ENCODE results near the gene SYS1.

The SYS1 gene

DNA sequence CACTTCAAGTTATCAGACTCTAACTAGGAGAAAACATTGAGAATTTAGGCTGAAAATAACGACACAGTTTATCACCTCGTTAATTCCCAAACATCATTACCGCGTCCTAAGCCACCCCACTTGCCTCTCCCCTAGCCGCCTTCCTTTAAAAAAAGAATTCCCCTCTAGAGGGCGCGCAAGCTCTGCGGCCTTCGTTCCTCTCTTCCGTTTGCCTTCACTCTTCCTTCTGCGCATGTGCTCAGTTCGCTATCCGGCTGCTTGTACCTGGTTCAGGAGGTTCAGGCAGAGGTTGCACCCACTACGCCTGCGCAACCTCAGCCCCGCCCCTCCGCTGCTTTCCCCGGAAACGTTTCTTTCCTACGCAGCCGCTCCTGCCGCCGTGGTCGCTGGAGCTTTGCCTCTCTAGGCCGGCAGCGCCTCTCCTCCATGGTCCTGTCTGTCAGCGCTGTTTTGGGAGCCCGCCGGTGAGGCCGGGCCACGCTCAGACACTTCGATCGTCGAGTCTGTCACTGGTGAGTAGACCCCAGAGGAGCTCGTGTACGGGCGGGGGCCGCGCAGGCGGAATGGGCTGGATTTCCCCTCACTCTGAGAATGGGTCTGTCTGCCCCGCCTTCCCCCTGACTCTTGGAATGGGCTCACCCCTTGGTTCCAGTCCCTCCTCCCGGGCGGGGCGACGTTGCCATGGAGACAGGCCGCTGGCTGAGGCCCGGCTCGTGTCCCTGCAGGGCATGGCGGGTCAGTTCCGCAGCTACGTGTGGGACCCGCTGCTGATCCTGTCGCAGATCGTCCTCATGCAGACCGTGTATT is at the start of gene SYS1:
Gene SYS1 (plus strand): TSS at position 353 of the 807 bp plus-strand sequence. CDS start 376 bp downstream, at position 729.
- H3K4me3 ChIP-seq (ENCODE audit: low read length): peak within 1 kb of the TSS; percentile 95
- peak within 1 kb of the TSS; percentile 92 for H2AFZ ChIP-seq (ENCODE audit: low read length)
- peaks cover 39% of the 10 kb centered on the region for H3K79me2 ChIP-seq (ENCODE audit: low read length)
- peaks cover 18% of the 10 kb centered on the region for H3F3A ChIP-seq (ENCODE audit: insufficient read depth, low read length)
- H3K36me3 ChIP-seq (replicated peaks; ENCODE audit: insufficient read depth, low read length): no peaks in the 10 kb centered on the region
- H4K20me1 ChIP-seq (ENCODE audit: insufficient read depth, low read length): no peaks in the 10 kb centered on the region
- H3K9me3 ChIP-seq (replicated peaks; ENCODE audit: insufficient read depth, low read length): no peaks in the 10 kb centered on the region
- peak within 1 kb of the TSS; percentile 86; the same call in 1 of the 2 replicates for H3K27ac ChIP-seq (ENCODE audit: low read length)
- H3K4me1 ChIP-seq (ENCODE audit: low read length): peaks cover 19% of the 10 kb centered on the region
- H3K9ac ChIP-seq (ENCODE audit: low read length): peak within 1 kb of the TSS; percentile 87
- TF ChIP-seq CTCF (IDR thresholded peaks at IDR 0.05; ENCODE audit: low read length) (peak; percentile 88), EZH2phosphoT487 (IDR thresholded peaks at IDR 0.05; ENCODE audit: low read length) (no peak)
- H3K27me3 ChIP-seq (replicated peaks; ENCODE audit: insufficient read depth, low read length): no peaks in the 10 kb centered on the region
- peak within 1 kb of the TSS; percentile 97 for H3K4me2 ChIP-seq (ENCODE audit: low read depth, low read length)
- no peaks in the 10 kb centered on the region for H3K9me2 ChIP-seq (replicated peaks; ENCODE audit: insufficient read depth, low read length)
- DNase-seq: peak; percentile 98

- Histone ChIP-seq H2AFZ (ENCODE audit: low read length) (no peak overlapping the region), H3K27ac (ENCODE audit: low read length) (no peak overlapping the region), H3K4me2 (ENCODE audit: low read depth, low read length) (no peak overlapping the region), H3K9me2 (replicated peaks; ENCODE audit: insufficient read depth, low read length) (no peaks in the 10 kb centered on the region), H3F3A (ENCODE audit: insufficient read depth, low read length) (no peaks in the 10 kb centered on the region), H3K36me3 (replicated peaks; ENCODE audit: insufficient read depth, low read length) (no peaks in the 10 kb centered on the region), H3K9ac (ENCODE audit: low read length) (no peak overlapping the region), H4K20me1 (ENCODE audit: insufficient read depth, low read length) (no peaks in the 10 kb centered on the region), H3K9me3 (replicated peaks; ENCODE audit: insufficient read depth, low read length) (no peaks in the 10 kb centered on the region), H3K4me3 (ENCODE audit: low read length) (no peak overlapping the region), H3K79me2 (ENCODE audit: low read length) (no peaks in the 10 kb centered on the region), H3K27me3 (replicated peaks; ENCODE audit: insufficient read depth, low read length) (no peaks in the 10 kb centered on the region; the same call in 1 of the 2 replicates), H3K4me1 (ENCODE audit: low read length) (peaks cover 4% of the 10 kb centered on the region; the same call in 1 of the 2 replicates)
- DNase-seq: no peak
- no peak for TF ChIP-seq CTCF (IDR thresholded peaks at IDR 0.05; ENCODE audit: low read length)
- no peak for TF ChIP-seq EZH2phosphoT487 (IDR thresholded peaks at IDR 0.05; ENCODE audit: low read length)
- no peak for TF ChIP-seq EZH2 (optimal IDR thresholded peaks at IDR 0.05; ENCODE audit: low read depth, low read length)
Measured at GRCh38 chr20:45313943-45314342, 49.0 kb upstream of the SYS1 start.

DNA sequence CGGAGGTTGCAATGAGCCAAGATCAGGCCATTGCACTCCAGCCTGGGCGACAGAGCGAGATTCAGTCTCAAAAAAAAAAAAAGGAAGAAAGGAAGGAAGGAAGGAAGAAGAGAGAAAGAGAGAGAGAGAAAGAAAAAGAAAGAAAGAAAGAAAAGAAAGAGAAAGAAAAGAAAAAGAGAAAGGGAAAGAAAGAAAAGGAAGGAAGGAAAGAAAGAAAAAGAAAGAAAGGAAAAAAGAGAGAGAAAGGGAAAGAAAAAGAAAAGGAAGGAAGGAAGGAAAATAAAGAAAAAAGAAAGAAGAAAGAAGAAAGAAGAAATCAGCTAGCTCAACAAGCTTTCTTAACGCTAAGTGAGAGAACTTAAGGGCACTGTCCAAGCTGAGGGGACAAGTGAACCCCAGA is 47.3 kb upstream of the SYS1 start:
- H3K9me3 ChIP-seq (replicated peaks; ENCODE audit: insufficient read depth, low read length): no peaks in the 10 kb centered on the region
- no peak overlapping the region for H3K4me3 ChIP-seq (ENCODE audit: low read length)
- H2AFZ ChIP-seq (ENCODE audit: low read length): no peak overlapping the region
- H3K4me2 ChIP-seq (ENCODE audit: low read depth, low read length): no peak overlapping the region
- no peak for DNase-seq
- H3K27me3 ChIP-seq (replicated peaks; ENCODE audit: insufficient read depth, low read length): no peaks in the 10 kb centered on the region; the same call in 1 of the 2 replicates
- no peak overlapping the region for H3K9ac ChIP-seq (ENCODE audit: low read length)
- no peaks in the 10 kb centered on the region for H3K36me3 ChIP-seq (replicated peaks; ENCODE audit: insufficient read depth, low read length)
- 0 out of 2 replicates have a peak, but pooled peaks cover 1% of the 10 kb centered on the region for H3F3A ChIP-seq (ENCODE audit: insufficient read depth, low read length)
- H3K4me1 ChIP-seq (ENCODE audit: low read length): peaks cover 6% of the 10 kb centered on the region
- H3K79me2 ChIP-seq (ENCODE audit: low read length): no peaks in the 10 kb centered on the region
- TF ChIP-seq EZH2phosphoT487 (IDR thresholded peaks at IDR 0.05; ENCODE audit: low read length) (no peak), EZH2 (optimal IDR thresholded peaks at IDR 0.05; ENCODE audit: low read depth, low read length) (no peak), CTCF (IDR thresholded peaks at IDR 0.05; ENCODE audit: low read length) (no peak)
- H3K9me2 ChIP-seq (replicated peaks; ENCODE audit: insufficient read depth, low read length): no peaks in the 10 kb centered on the region
- no peak overlapping the region for H3K27ac ChIP-seq (ENCODE audit: low read length)
- no peaks in the 10 kb centered on the region for H4K20me1 ChIP-seq (ENCODE audit: insufficient read depth, low read length)

Data from MM.1S (cell line).